ENCODE data around the gene FERMT3. TPM values are rescaled to one million over a fixed set of nuclear protein-coding genes. Genes with fewer than 3 reads are reported as not detected.

Gene FERMT3
- total and polyA plus RNA-seq, 2 donors (not counting 3 experiments of a cell fraction or from before 2014, with no cell fraction given), result 64.4 to 100 TPM

- ChIA-PET POLR2A (no interaction called here), CTCF (interaction anchor here (0.9 to 3.2 kb wide), 6 partner anchors 17 to 80 kb away, joined by 3 to 35 read pairs (median 4); partner anchors contain the start of gene FERMT3)
- no peak for DNase-seq (ENCODE audit: low read depth, low spot score)
- H3K9ac ChIP-seq (replicated peaks; ENCODE audit: extremely low read depth, insufficient read depth, low read length), result no peak overlapping the region
- no peak for FAIRE-seq
- H3K36me3 ChIP-seq (ENCODE audit: control insufficient read depth in 2 of 2, extremely low read depth in 1 of 2, insufficient read depth in 2 of 2, low read length in 2 of 2), result peaks cover 0 to 6% of the 10 kb centered on the region in 2 experiments
- H3K4me2 ChIP-seq (ENCODE audit: insufficient read depth, low read length), result no peak overlapping the region
- H3K9me3 ChIP-seq (replicated peaks; ENCODE audit: control insufficient read depth, insufficient read depth, low read length), result no peaks in the 10 kb centered on the region
- intact Hi-C loops (cut with micrococcal nuclease) (no loop called here), dilution Hi-C loops (cut with MboI; ENCODE audit: extremely low pct_ligation_motif_present, low sequenced_read_pairs) (no loop called here)
- H3K4me3 ChIP-seq (replicated peaks in 1 of 3; ENCODE audit: insufficient read depth in 1 of 3, low read depth in 1 of 3, low read length in 3 of 3), result no peak overlapping the region
- no peaks in the 10 kb centered on the region for H4K20me1 ChIP-seq (replicated peaks; ENCODE audit: control insufficient read depth, extremely low read depth, insufficient read depth, low read length)
- H2AFZ ChIP-seq (ENCODE audit: low read depth, low read length), result no peak overlapping the region
- no peak overlapping the region for H3K27ac ChIP-seq (ENCODE audit: insufficient read depth, low read depth, low read length)
- TF ChIP-seq FOS (IDR thresholded peaks at IDR 0.05; ENCODE audit: borderline replicate concordance, insufficient read depth, low read length) (no peak), POLR2A (IDR thresholded peaks at IDR 0.05; ENCODE audit: low read depth, low read length) (peak; percentile 53), POLR2AphosphoS5 (IDR thresholded peaks at IDR 0.05; ENCODE audit: insufficient read depth, low read depth, low read length) (peak; percentile 11), GATA2 (IDR thresholded peaks at IDR 0.05; ENCODE audit: insufficient read depth, insufficient read length, low read depth, low read length) (no peak)
- no peaks in the 10 kb centered on the region for H3K9me1 ChIP-seq (replicated peaks; ENCODE audit: control insufficient read depth, extremely low read depth, insufficient read depth, low read length)
- H3K4me1 ChIP-seq (ENCODE audit: control insufficient read depth, extremely low read depth, insufficient read depth, low read length), result peaks cover 13% of the 10 kb centered on the region
- no peaks in the 10 kb centered on the region for H3K27me3 ChIP-seq (ENCODE audit: control insufficient read depth in 2 of 2, insufficient read depth in 2 of 2, low read length in 2 of 2)
- H3K79me2 ChIP-seq (ENCODE audit: control insufficient read depth, insufficient read depth, low read length), result peaks cover 8% of the 10 kb centered on the region
- no TSS peak for BruUV-seq (replicated peaks)
Observed at GRCh38 chr11:64224151-64224890, 17.8 kb downstream of the FERMT3 start.

GRCh38 chr11:64224891-64225607 is 18.5 kb downstream of the FERMT3 start:
- Histone ChIP-seq H3K4me2 (ENCODE audit: insufficient read depth, low read length) (peak overlapping the region; percentile 73), H3K4me3 (replicated peaks in 1 of 3; ENCODE audit: insufficient read depth in 1 of 3, low read depth in 1 of 3, low read length in 3 of 3) (peak overlapping the region; percentile 62 to 70 (median 66)), H2AFZ (ENCODE audit: low read depth, low read length) (no peak overlapping the region), H4K20me1 (replicated peaks; ENCODE audit: control insufficient read depth, extremely low read depth, insufficient read depth, low read length) (no peaks in the 10 kb centered on the region), H3K9me1 (replicated peaks; ENCODE audit: control insufficient read depth, extremely low read depth, insufficient read depth, low read length) (no peaks in the 10 kb centered on the region), H3K79me2 (ENCODE audit: control insufficient read depth, insufficient read depth, low read length) (peaks cover 8% of the 10 kb centered on the region), H3K36me3 (ENCODE audit: control insufficient read depth in 2 of 2, extremely low read depth in 1 of 2, insufficient read depth in 2 of 2, low read length in 2 of 2) (peaks cover 0 to 6% of the 10 kb centered on the region in 2 experiments), H3K27me3 (ENCODE audit: control insufficient read depth in 2 of 2, insufficient read depth in 2 of 2, low read length in 2 of 2) (no peaks in the 10 kb centered on the region), H3K27ac (ENCODE audit: insufficient read depth, low read depth, low read length) (peak overlapping the region; percentile 55), H3K9ac (replicated peaks; ENCODE audit: extremely low read depth, insufficient read depth, low read length) (no peak overlapping the region), H3K9me3 (replicated peaks; ENCODE audit: control insufficient read depth, insufficient read depth, low read length) (no peaks in the 10 kb centered on the region), H3K4me1 (ENCODE audit: control insufficient read depth, extremely low read depth, insufficient read depth, low read length) (peaks cover 13% of the 10 kb centered on the region)
- DNase-seq (ENCODE audit: low read depth, low spot score) (no peak), FAIRE-seq (no peak)
- ChIA-PET CTCF (interaction anchor here (1.5 to 3.2 kb wide), 3 partner anchors 19 to 76 kb away, joined by 4 to 35 read pairs (median 5); partner anchors contain the start of gene FERMT3), POLR2A (no interaction called here)
- dilution Hi-C loops (cut with MboI; ENCODE audit: extremely low pct_ligation_motif_present, low sequenced_read_pairs) (no loop called here), intact Hi-C loops (cut with micrococcal nuclease) (no loop called here)
- TF ChIP-seq FOS (IDR thresholded peaks at IDR 0.05; ENCODE audit: borderline replicate concordance, insufficient read depth, low read length), result no peak
- no peak for TF ChIP-seq MYC (IDR thresholded peaks at IDR 0.05; ENCODE audit: low read depth, low read length)
- no peak for TF ChIP-seq JUN (IDR thresholded peaks at IDR 0.05; ENCODE audit: borderline replicate concordance, insufficient read depth, insufficient read length, low read depth)
- TF ChIP-seq POLR2A (IDR thresholded peaks at IDR 0.05; ENCODE audit: low read depth, low read length), result no peak
- no peak for TF ChIP-seq GATA2 (IDR thresholded peaks at IDR 0.05; ENCODE audit: insufficient read depth, insufficient read length, low read depth, low read length)
- no peak for TF ChIP-seq CTCF (IDR thresholded peaks at IDR 0.05; ENCODE audit: extremely low read depth in 1 of 2, insufficient read depth in 1 of 2, low read depth in 1 of 2, low read length in 2 of 2)
- no peak for TF ChIP-seq POLR2AphosphoS5 (IDR thresholded peaks at IDR 0.05; ENCODE audit: insufficient read depth, low read depth, low read length)
- no peak for TF ChIP-seq EZH2 (IDR thresholded peaks at IDR 0.05; ENCODE audit: borderline replicate concordance, low read depth, low read length, severe bottlenecking)
- no peak for TF ChIP-seq MAX (IDR thresholded peaks at IDR 0.05; ENCODE audit: insufficient read depth, insufficient read length)
- no TSS peak for BruUV-seq (replicated peaks)

Measured in endothelial cell of umbilical vein (primary cell).